Endodermal cell (in vitro differentiated cells): ENCODE data around the gene ZNF462. TPM values are rescaled to one million over a fixed set of nuclear protein-coding genes. Genes with fewer than 3 reads are reported as not detected.

Source experiments
- DNase-seq: peaks from one replicate; pipeline ENCODE4 v3.0.0-alpha.2; 2017
- H3K27ac ChIP-seq: 2 replicates; pipeline ENCODE4 v1.5.1; 2013; ENCODE audit warnings: mild to moderate bottlenecking, low read depth, low read length, moderate library complexity
- H3K27me3 ChIP-seq: 2 replicates; pipeline ENCODE4 v1.6.1; 2013; ENCODE audit warnings: mild to moderate bottlenecking, low read length, moderate library complexity; ENCODE audit not compliant: insufficient read depth, control insufficient read depth, poor library complexity, severe bottlenecking
- H3K36me3 ChIP-seq: 2 replicates; pipeline ENCODE4 v1.7.0; 2013; ENCODE audit warnings: mild to moderate bottlenecking, low read length, moderate library complexity; ENCODE audit not compliant: control insufficient read depth, insufficient read depth
- H3K4me1 ChIP-seq: one replicate; pipeline ENCODE4 v1.7.0; 2013; ENCODE audit warnings: low read length; ENCODE audit not compliant: control insufficient read depth, insufficient read depth
- H3K4me3 ChIP-seq: 2 replicates; pipeline ENCODE4 v1.5.1; 2013; ENCODE audit warnings: mild to moderate bottlenecking, low read length, moderate library complexity
- H3K9ac ChIP-seq: 2 replicates; pipeline ENCODE4 v1.6.1; 2013; ENCODE audit warnings: mild to moderate bottlenecking, low read length, moderate library complexity; ENCODE audit not compliant: poor library complexity, severe bottlenecking; ENCODE audit errors: extremely low read depth
- H3K9me3 ChIP-seq: 2 replicates; pipeline ENCODE4 v1.6.1; 2013; ENCODE audit warnings: mild to moderate bottlenecking, low read length, moderate library complexity; ENCODE audit not compliant: control insufficient read depth
- H3K27ac Mint-ChIP-seq: 2 replicates; pipeline ENCODE4 v1.8.0; 2020; ENCODE audit warnings: mixed read lengths
- H3K27me3 Mint-ChIP-seq: 2 replicates; pipeline ENCODE4 v1.8.0; 2021; ENCODE audit warnings: mild to moderate bottlenecking, mixed read lengths; ENCODE audit not compliant: insufficient read depth
- H3K36me3 Mint-ChIP-seq: 2 replicates; pipeline ENCODE4 v1.8.0; 2020; ENCODE audit warnings: low read depth, mixed read lengths
- H3K4me1 Mint-ChIP-seq: 2 replicates; pipeline ENCODE4 v1.8.0; 2020; ENCODE audit warnings: mixed read lengths
- H3K4me3 Mint-ChIP-seq: 2 replicates; pipeline ENCODE4 v1.8.0; 2020; ENCODE audit warnings: mild to moderate bottlenecking, moderate library complexity, mixed read lengths
- H3K9me3 Mint-ChIP-seq: 2 replicates; pipeline ENCODE4 v1.8.0; 2020; ENCODE audit warnings: mild to moderate bottlenecking, mixed read lengths
- CTCF ChIP-seq: fragments of 200-600 bp; sonication (generic); conservative IDR thresholded peaks from 2 replicates; pipeline ENCODE4 v1.5.0; 2021; ENCODE audit warnings: antibody characterized with exemption, mild to moderate bottlenecking
- WGBS, 2 experiments: methylation state at CpG; one replicate each; pipeline versions ENCODE4 v1.1.5 to v1.1.7; 2013; ENCODE audit warnings: missing lambda C conversion rate in 2 of 2, mixed read lengths in 1 of 2; ENCODE audit not compliant: insufficient coverage in 1 of 2, insufficient read length in 1 of 2; 5-methylcytosine and 5-hydroxymethylcytosine counted together
- total RNA-seq, 2 donors: library from RNA; stranded (reverse); fragmentation: NEBNext Ultra II Directional in 1 of 2; extraction: Animal tissue kit (Norgen Biotek cat#: 25700) in 1 of 2; gene quantifications; 2 replicates in 1 of 2; 3 replicates in 1 of 2; pipeline ENCODE4 v1.2.1, GENCODE V29; 2021

ZNF462 gene
- total RNA-seq, 2 donors from 2014 or later = 68.2 to 88.4 TPM

GRCh38 chr9:106954974-106955850, 92.2 kb downstream of the ZNF462 start:
- Histone ChIP-seq H3K36me3 (peaks cover 37% of the 10 kb centered on the region), H3K4me1 (no peaks in the 10 kb centered on the region), H3K9ac (no peak overlapping the region), H3K27me3 (no peaks in the 10 kb centered on the region), H3K9me3 (no peaks in the 10 kb centered on the region), H3K4me3 (no peak overlapping the region), H3K27ac (no peak overlapping the region)
- H3K4me1 Mint-ChIP-seq = peaks cover 21% of the 10 kb centered on the region
- no peak overlapping the region for H3K4me3 Mint-ChIP-seq
- no peak overlapping the region for H3K27ac Mint-ChIP-seq
- WGBS, 2 experiments = 90 to 96% methylated on average over 2 to 3 of the region's 3 CpGs
- H3K36me3 Mint-ChIP-seq = peaks cover 62% of the 10 kb centered on the region
- H3K27me3 Mint-ChIP-seq = no peaks in the 10 kb centered on the region
- no peak for TF ChIP-seq CTCF
- no peaks in the 10 kb centered on the region for H3K9me3 Mint-ChIP-seq
- no peak for DNase-seq

- DNase-seq = no peak
- H3K27me3 ChIP-seq = no peaks in the 10 kb centered on the region
- no peak overlapping the region for H3K27ac ChIP-seq
- H3K4me1 ChIP-seq = no peaks in the 10 kb centered on the region
- no peak for TF ChIP-seq CTCF
- peaks cover 73% of the 10 kb centered on the region for H3K36me3 Mint-ChIP-seq
- 95% methylated on average over 4 to 5 of the region's 5 CpGs for WGBS, 2 experiments
- H3K27ac Mint-ChIP-seq = no peak overlapping the region
- H3K9me3 ChIP-seq = peaks cover 13% of the 10 kb centered on the region
- peaks cover 54% of the 10 kb centered on the region for H3K36me3 ChIP-seq
- no peak overlapping the region for H3K4me3 ChIP-seq
- no peaks in the 10 kb centered on the region for H3K27me3 Mint-ChIP-seq
- H3K9me3 Mint-ChIP-seq = peaks cover 10% of the 10 kb centered on the region
- no peak overlapping the region for H3K4me3 Mint-ChIP-seq
- H3K4me1 Mint-ChIP-seq = peaks cover 21% of the 10 kb centered on the region
- no peak overlapping the region for H3K9ac ChIP-seq
Observed at GRCh38 chr9:106956971-106957370, 94.0 kb downstream of the ZNF462 start.

GRCh38 chr9:106958955-106959657, 96.1 kb downstream of the ZNF462 start:
- Mint-ChIP-seq H3K27me3 (no peaks in the 10 kb centered on the region), H3K4me1 (peaks cover 19% of the 10 kb centered on the region), H3K27ac (no peak overlapping the region), H3K36me3 (peaks cover 78% of the 10 kb centered on the region), H3K9me3 (peaks cover 10% of the 10 kb centered on the region), H3K4me3 (no peak overlapping the region)
- Histone ChIP-seq H3K9me3 (peaks cover 13% of the 10 kb centered on the region), H3K27ac (no peak overlapping the region), H3K4me3 (no peak overlapping the region), H3K4me1 (no peaks in the 10 kb centered on the region), H3K27me3 (no peaks in the 10 kb centered on the region), H3K36me3 (peaks cover 69% of the 10 kb centered on the region), H3K9ac (no peak overlapping the region)
- TF ChIP-seq CTCF = no peak
- no peak for DNase-seq
